Bronchial epithelial cell (primary cell): ENCODE results near the gene MPPED1. TPM values are rescaled to one million over a fixed set of nuclear protein-coding genes. Genes with fewer than 3 reads are reported as not detected.
A peak's percentile ranks its signal among the peaks of the same experiment; 100 is the strongest.

Experiments
- DNase-seq: peaks from one replicate; pipeline ENCODE4 v3.0.0-alpha.2; 2010; ENCODE audit warnings: low read depth
- FAIRE-seq: peaks from 2 replicates; lab custom pipeline; 2011; peaks lifted over from hg19 to GRCh38; lab: Jason Lieb, UNC
- H3K27me3 ChIP-seq: 2 replicates; pipeline ENCODE4 v1.5.1; 2011; ENCODE audit warnings: low read length; ENCODE audit not compliant: control insufficient read depth, insufficient read depth
- H3K36me3 ChIP-seq: 2 replicates; pipeline ENCODE4 v1.5.1; 2011; ENCODE audit warnings: low read length; ENCODE audit not compliant: control insufficient read depth, insufficient read depth
- H3K4me3 ChIP-seq: 2 replicates; pipeline ENCODE4 v1.5.1; 2011; ENCODE audit warnings: mild to moderate bottlenecking, low read depth, low read length, control low read depth
- total RNA-seq: library from RNA; depleted of rRNA; stranded (reverse); fragments of >200 nt; gene quantifications from 2 replicates; pipeline ENCODE4 v1.2.1, GENCODE V29; 2014
- TF ChIP-seq, protein P1 (sequence below): IDR thresholded peaks from 2 replicates; pipeline ENCODE4 v1.5.1; 2011; ENCODE audit warnings: mild to moderate bottlenecking, moderate library complexity, low read length, control low read depth, inconsistent platforms; ENCODE audit not compliant: insufficient read depth, severe bottlenecking

The MPPED1 gene
- total RNA-seq, 1 donor from 2014 or later = not detected

DNA sequence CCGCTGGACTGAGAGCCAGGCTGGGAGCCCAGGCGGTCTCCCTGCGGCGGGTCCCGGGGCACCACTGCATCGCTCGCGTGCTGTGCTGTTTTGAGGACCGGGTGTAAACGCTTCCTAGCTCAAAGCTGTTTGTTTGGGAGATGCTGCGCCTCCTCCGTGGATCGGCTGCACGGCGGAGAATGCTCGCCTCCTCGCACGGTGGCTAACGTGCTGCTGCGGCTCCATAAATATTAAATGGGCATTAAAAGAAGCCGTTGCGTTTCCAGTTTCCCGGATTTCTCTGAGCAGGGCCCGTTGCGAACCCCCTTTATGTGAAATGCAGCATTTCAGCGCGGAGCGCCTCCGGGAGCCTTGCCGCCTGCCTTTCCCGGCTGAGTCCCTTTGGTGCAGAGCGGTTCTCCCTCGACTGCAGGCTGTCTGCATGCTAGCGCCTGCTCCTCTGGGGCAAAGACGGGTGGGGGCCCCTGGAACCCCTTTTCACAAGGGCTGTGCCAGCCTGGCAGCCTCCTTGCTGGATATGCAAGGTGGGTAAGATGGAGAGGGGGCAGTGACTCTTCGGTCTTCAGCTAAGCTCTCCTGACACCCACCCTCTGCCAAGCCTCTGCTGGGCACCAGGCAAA lies 9.3 kb downstream of the MPPED1 start:
- FAIRE-seq = no peak
- DNase-seq = no peak
- TF ChIP-seq, protein P1, sequence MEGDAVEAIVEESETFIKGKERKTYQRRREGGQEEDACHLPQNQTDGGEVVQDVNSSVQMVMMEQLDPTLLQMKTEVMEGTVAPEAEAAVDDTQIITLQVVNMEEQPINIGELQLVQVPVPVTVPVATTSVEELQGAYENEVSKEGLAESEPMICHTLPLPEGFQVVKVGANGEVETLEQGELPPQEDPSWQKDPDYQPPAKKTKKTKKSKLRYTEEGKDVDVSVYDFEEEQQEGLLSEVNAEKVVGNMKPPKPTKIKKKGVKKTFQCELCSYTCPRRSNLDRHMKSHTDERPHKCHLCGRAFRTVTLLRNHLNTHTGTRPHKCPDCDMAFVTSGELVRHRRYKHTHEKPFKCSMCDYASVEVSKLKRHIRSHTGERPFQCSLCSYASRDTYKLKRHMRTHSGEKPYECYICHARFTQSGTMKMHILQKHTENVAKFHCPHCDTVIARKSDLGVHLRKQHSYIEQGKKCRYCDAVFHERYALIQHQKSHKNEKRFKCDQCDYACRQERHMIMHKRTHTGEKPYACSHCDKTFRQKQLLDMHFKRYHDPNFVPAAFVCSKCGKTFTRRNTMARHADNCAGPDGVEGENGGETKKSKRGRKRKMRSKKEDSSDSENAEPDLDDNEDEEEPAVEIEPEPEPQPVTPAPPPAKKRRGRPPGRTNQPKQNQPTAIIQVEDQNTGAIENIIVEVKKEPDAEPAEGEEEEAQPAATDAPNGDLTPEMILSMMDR = no peak
- Histone ChIP-seq H3K36me3 (no peaks in the 10 kb centered on the region), H3K27me3 (peaks cover 10% of the 10 kb centered on the region), H3K4me3 (no peak overlapping the region)

DNA sequence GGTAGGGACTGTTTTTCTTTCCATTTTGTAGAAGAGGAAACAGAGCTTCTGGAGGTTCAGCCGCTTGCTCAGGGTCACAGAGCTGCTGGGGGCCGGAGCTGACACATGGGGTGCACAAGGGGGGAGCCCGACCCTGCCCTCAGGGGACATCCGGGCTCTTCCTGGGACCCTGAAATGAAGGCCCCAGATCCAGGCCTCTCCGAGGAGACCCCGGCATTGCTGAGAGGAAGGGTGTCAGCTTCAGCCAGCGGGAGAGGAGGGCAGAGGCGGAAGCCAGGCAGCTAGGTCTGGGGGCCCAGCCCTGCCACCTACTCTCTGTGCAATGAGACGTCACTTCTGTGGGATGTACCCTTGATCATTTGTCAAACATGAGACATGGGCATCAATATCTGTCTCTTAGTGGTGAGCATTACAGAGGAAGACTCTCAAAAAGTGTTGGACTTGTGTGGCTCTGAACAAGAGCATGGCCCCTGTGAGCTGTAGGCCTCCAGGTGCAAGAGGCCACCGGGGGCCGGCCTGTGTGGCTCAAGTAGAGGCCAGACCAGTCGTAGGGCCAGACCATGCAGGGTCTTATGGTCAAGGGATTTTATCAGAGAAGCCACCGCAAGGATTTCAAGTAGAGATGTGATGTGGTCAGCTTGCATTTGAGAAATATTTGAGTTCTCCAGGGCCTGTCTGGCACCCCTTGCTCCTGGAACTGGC lies 10.3 kb downstream of the MPPED1 start:
- Histone ChIP-seq H3K36me3 (no peaks in the 10 kb centered on the region), H3K27me3 (peaks cover 8% of the 10 kb centered on the region), H3K4me3 (no peak overlapping the region)
- DNase-seq = no peak
- TF ChIP-seq, protein P1 = no peak
- FAIRE-seq = peak; percentile 47

DNA sequence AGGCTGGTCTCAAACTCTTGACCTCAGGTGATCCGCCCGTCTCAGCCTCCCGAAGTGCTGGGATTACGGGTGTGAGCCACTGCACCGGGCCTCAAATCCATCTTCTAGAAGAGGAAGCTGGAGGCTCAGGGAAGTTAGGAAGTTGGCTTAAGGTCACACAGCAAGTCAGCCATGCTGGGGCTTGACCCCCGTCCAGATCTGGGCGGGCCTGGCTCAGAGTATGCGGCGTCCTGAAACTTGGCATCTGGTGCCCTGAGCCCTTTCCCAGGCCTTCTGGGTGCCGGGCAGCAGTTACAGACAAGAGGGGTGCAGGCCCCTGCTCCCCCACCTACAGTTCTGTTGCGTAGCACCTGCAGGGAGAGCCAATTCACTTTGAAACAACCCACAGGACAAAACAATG lies 11.2 kb downstream of the MPPED1 start:
- DNase-seq (no peak), FAIRE-seq (no peak)
- peaks cover 8% of the 10 kb centered on the region for H3K27me3 ChIP-seq
- TF ChIP-seq, protein P1 = no peak
- no peak overlapping the region for H3K4me3 ChIP-seq
- H3K36me3 ChIP-seq = no peaks in the 10 kb centered on the region

DNA sequence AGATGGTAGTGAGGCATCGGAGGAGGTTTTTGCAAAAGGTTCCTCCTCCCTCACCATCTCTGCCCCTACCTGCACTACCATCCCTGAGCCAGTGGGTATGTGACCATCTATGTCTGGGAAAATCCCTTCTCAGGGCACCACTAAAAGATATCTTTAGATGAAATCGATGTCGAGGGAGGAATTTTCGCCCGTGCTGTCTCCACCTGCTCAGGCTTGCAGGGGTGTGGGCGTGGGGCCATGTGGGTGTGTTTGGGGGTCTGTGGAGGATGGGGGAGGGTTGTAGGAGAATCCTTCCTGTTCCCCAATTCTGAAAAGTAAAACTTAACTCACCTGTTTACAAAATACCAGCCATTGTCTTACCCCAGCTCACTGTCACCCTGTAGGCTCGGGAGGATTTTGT lies 12.4 kb downstream of the MPPED1 start:
- peaks cover 13% of the 10 kb centered on the region for H3K27me3 ChIP-seq
- TF ChIP-seq, protein P1 = no peak
- no peak for FAIRE-seq
- H3K4me3 ChIP-seq = no peak overlapping the region
- no peaks in the 10 kb centered on the region for H3K36me3 ChIP-seq
- DNase-seq = no peak

DNA sequence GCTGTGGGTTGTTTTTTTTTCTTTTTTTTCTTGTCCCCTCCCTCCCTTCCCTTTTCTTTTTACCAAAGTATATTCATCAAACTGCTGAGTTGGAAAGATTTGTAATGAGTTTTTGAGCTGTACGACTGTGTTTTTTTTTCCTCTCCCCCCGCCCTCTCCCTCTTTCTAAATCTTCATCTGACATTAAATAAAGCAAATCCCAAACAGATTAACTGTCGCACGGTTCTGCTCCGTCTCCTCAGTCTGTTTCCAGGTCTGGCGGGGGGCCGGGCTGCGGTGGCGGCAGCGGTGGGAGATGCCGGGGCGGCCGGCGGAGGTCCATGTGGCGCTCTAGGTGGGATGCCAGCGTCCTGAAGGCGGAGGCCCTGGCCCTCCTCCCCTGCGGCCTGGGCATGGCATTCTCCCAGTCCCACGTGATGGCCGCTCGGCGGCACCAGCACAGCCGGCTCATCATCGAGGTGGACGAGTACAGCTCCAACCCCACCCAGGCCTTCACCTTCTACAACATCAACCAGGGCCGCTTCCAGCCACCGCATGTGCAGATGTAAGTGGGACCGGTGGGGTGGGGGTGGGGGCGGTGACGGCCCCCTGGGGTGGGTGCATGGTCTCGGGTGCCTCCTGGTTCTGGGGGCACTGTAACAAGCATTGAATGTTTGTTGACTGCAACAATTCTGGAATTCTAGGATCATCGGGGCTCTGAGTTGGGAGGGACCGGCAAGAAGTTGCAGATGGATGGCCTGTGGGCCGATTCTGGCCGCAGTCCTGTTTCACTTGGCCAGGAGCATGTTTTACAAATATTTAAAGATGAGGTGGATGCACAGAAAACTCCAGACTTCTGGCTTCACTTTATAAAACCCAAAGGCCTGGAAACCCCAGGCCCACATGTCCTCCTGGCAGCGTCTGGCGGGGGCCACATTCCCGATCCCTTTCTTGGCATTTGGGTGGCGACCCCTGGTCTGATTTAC lies 13.1 kb downstream of the MPPED1 start:
- no peak for DNase-seq
- TF ChIP-seq, protein P1 = no peak
- H3K36me3 ChIP-seq = no peaks in the 10 kb centered on the region
- H3K4me3 ChIP-seq = no peak overlapping the region
- H3K27me3 ChIP-seq = peaks cover 15% of the 10 kb centered on the region
- no peak for FAIRE-seq
